ENCODE data around the gene ALK.
A peak's percentile ranks its signal among the peaks of the same experiment; 100 is the strongest.

Gene ALK

GRCh38 chr2:29235411-29235810, 686.0 kb downstream of the ALK start:
- TF ChIP-seq, protein P1, sequence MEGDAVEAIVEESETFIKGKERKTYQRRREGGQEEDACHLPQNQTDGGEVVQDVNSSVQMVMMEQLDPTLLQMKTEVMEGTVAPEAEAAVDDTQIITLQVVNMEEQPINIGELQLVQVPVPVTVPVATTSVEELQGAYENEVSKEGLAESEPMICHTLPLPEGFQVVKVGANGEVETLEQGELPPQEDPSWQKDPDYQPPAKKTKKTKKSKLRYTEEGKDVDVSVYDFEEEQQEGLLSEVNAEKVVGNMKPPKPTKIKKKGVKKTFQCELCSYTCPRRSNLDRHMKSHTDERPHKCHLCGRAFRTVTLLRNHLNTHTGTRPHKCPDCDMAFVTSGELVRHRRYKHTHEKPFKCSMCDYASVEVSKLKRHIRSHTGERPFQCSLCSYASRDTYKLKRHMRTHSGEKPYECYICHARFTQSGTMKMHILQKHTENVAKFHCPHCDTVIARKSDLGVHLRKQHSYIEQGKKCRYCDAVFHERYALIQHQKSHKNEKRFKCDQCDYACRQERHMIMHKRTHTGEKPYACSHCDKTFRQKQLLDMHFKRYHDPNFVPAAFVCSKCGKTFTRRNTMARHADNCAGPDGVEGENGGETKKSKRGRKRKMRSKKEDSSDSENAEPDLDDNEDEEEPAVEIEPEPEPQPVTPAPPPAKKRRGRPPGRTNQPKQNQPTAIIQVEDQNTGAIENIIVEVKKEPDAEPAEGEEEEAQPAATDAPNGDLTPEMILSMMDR (IDR thresholded peaks at IDR 0.05; ENCODE audit: control insufficient read depth, extremely low read depth, insufficient read depth) = no peak
- no peak for DNase-seq (ENCODE audit: low read depth)
- no peak overlapping the region for H3K4me3 ChIP-seq (ENCODE audit: low read depth, low read length)

- H3K4me3 ChIP-seq (ENCODE audit: low read depth, low read length) = no peak overlapping the region
- DNase-seq (ENCODE audit: low read depth) = peak; percentile 85
- TF ChIP-seq, protein P1 (IDR thresholded peaks at IDR 0.05; ENCODE audit: control insufficient read depth, extremely low read depth, insufficient read depth) = no peak
Observed at GRCh38 chr2:29233428-29233827, 688.0 kb downstream of the ALK start.

DNA sequence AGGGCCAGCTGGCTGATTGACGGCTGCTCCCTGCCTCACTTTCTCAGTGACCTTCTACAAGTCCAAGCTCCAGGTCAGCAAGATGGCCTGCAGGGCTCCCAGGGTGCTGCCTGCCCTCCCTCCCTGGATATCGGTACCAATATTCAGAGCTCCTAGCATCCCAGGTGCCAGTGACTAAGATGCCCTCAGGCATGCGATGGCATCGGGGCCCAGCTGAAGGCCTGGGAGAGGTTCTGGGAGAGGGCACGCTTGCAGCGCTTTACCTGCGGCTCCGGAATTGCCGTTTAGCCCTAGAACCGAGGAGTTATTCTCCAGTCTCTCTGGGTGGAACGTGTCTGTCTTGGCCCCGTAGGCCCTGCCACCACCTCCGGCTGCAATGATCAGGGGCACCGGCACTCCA, 689.3 kb downstream of the ALK start:
- DNase-seq (ENCODE audit: low read depth) = no peak
- no peak overlapping the region for H3K4me3 ChIP-seq (ENCODE audit: low read depth, low read length)
- TF ChIP-seq, protein P1 (IDR thresholded peaks at IDR 0.05; ENCODE audit: control insufficient read depth, extremely low read depth, insufficient read depth) = no peak

DNA sequence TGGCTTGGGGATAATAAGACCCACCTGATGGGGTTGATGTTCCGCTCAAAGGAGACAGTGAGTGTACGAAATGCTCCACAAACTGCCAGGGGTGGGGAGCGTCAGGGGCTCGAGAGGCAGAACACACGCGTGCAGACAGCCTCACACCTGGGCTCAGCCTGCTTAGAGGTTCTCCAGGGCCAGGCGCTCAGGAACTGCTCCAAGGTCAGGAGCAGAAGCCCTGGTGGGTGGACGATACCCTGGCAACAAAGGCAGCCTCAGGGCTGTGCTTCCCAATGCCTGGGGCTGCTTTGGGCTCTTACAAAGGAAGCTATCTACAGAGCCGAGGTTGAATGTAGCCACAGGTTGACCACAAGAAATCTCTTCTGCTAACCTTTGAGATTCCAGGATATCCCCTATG, 691.7 kb downstream of the ALK start:
- no peak for DNase-seq (ENCODE audit: low read depth)
- TF ChIP-seq, protein P1 (IDR thresholded peaks at IDR 0.05; ENCODE audit: control insufficient read depth, extremely low read depth, insufficient read depth) = no peak
- H3K4me3 ChIP-seq (ENCODE audit: low read depth, low read length) = no peak overlapping the region

DNA sequence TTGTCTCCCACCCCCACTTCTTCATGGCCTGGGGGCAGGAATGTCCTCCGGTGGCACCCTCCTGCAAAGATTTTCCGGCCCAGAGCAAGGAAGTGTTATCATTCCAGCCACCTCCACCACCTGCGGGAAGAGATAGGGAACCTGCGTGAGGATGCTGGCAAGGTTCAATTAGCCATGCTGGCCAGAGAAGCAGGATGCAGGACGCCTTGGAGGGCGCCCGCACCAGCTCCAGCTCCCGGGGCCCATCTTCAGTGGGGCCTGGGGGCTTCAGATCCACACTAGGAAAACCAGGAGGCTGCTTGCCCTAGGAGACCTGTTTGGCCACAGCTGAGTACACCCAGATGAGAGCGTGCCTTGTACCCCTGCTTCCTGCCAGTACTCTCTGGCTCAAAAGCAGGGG, 692.4 kb downstream of the ALK start:
- DNase-seq (ENCODE audit: low read depth) = no peak
- TF ChIP-seq, protein P1 (IDR thresholded peaks at IDR 0.05; ENCODE audit: control insufficient read depth, extremely low read depth, insufficient read depth) = no peak
- no peak overlapping the region for H3K4me3 ChIP-seq (ENCODE audit: low read depth, low read length)

- DNase-seq (ENCODE audit: low read depth) = no peak
- TF ChIP-seq, protein P1 (IDR thresholded peaks at IDR 0.05; ENCODE audit: control insufficient read depth, extremely low read depth, insufficient read depth) = no peak
- H3K4me3 ChIP-seq (ENCODE audit: low read depth, low read length) = no peak overlapping the region
Observed at GRCh38 chr2:29227935-29228675, 693.3 kb downstream of the ALK start.

- DNase-seq (ENCODE audit: low read depth) = no peak
- H3K4me3 ChIP-seq (ENCODE audit: low read depth, low read length) = no peak overlapping the region
- TF ChIP-seq, protein P1 (IDR thresholded peaks at IDR 0.05; ENCODE audit: control insufficient read depth, extremely low read depth, insufficient read depth) = no peak
Observed at GRCh38 chr2:29226808-29227207, 694.6 kb downstream of the ALK start.
